HG03575 (cell line): ENCODE measurements around the gene C1orf174.
"Not testable (repeated sequence)": the region's sequence is repeated elsewhere in the genome, so short reads cannot be mapped to it uniquely, and the experiment has no call there.

ENCODE experiments used
- ATAC-seq: cut with Tn5 transposase; IDR thresholded peaks from one replicate; pipeline ENCODE4 v1.9.1; 2021; ENCODE audit not compliant: unreplicated experiment, insufficient number of reproducible peaks, low FRiP score; ENCODE audit errors: extremely low read depth

Gene C1orf174

GRCh38 chr1:3928586-3928985, 28.5 kb upstream of the C1orf174 start:
- no peak for ATAC-seq

GRCh38 chr1:3926956-3927355, 26.9 kb upstream of the C1orf174 start:
- no peak for ATAC-seq

GRCh38 chr1:3925762-3926161, 25.7 kb upstream of the C1orf174 start:
- ATAC-seq = no peak

GRCh38 chr1:3925256-3925655, 25.2 kb upstream of the C1orf174 start:
- no peak for ATAC-seq

GRCh38 chr1:3924825-3925220, 24.8 kb upstream of the C1orf174 start:
- ATAC-seq = no peak

GRCh38 chr1:3924186-3924824, 24.2 kb upstream of the C1orf174 start:
- no peak for ATAC-seq

GRCh38 chr1:3923378-3924185, 23.5 kb upstream of the C1orf174 start:
- ATAC-seq = no peak

- no peak for ATAC-seq
Observed at GRCh38 chr1:3922851-3923250, 22.8 kb upstream of the C1orf174 start.

GRCh38 chr1:3922201-3922725, 22.2 kb upstream of the C1orf174 start:
- no peak for ATAC-seq

GRCh38 chr1:3921765-3922164, 21.7 kb upstream of the C1orf174 start:
- ATAC-seq = no peak

GRCh38 chr1:3919706-3920105, 19.6 kb upstream of the C1orf174 start:
- ATAC-seq = no peak

- ATAC-seq = no peak
Observed at GRCh38 chr1:3918966-3919611, 19.0 kb upstream of the C1orf174 start.

- ATAC-seq = not testable (repeated sequence)
Observed at GRCh38 chr1:3918359-3918758, 18.3 kb upstream of the C1orf174 start.

GRCh38 chr1:3917761-3918160, 17.7 kb upstream of the C1orf174 start:
- no peak for ATAC-seq

- ATAC-seq = no peak
Observed at GRCh38 chr1:3915551-3916121, 15.6 kb upstream of the C1orf174 start.

- no peak for ATAC-seq
Observed at GRCh38 chr1:3914911-3915310, 14.8 kb upstream of the C1orf174 start.

- ATAC-seq = no peak
Observed at GRCh38 chr1:3914331-3914851, 14.3 kb upstream of the C1orf174 start.

GRCh38 chr1:3912809-3913685, 13.0 kb upstream of the C1orf174 start:
- ATAC-seq = no peak
